ENCODE measurements around the gene LPAR1.

- TF ChIP-seq CTCF (IDR thresholded peaks at IDR 0.05): no peak
- no peak for TF ChIP-seq POLR2A (IDR thresholded peaks at IDR 0.05)
Observed at GRCh38 chr9:111076042-111076441, 37.8 kb upstream of the LPAR1 start.

Measured in lower leg skin (tissue), 3 donors.